Dendritic cell treated with granulocyte-macrophage colony-stimulating factor and Interleukin-4, amounts not matched to agents 40 ng/mL and 50 ng/mL, for 4 days (primary cell): ENCODE measurements around the gene CFAP100.

Experiments
- H3K27ac Mint-ChIP-seq: one replicate; pipeline ENCODE4 v1.8.0; 2022; ENCODE audit warnings: mild to moderate bottlenecking, mixed read lengths
- H3K27me3 Mint-ChIP-seq: one replicate; pipeline ENCODE4 v1.8.0; 2022; ENCODE audit warnings: mild to moderate bottlenecking, mixed read lengths
- H3K36me3 Mint-ChIP-seq: one replicate; pipeline ENCODE4 v1.8.0; 2022; ENCODE audit warnings: low read depth, mixed read lengths
- H3K4me1 Mint-ChIP-seq: one replicate; pipeline ENCODE4 v1.8.0; 2022; ENCODE audit warnings: low read depth, mixed read lengths
- H3K4me3 Mint-ChIP-seq: one replicate; pipeline ENCODE4 v1.8.0; 2022; ENCODE audit warnings: mild to moderate bottlenecking, moderate library complexity, mixed read lengths
- H3K9me3 Mint-ChIP-seq: one replicate; pipeline ENCODE4 v1.8.0; 2022; ENCODE audit warnings: mixed read lengths
- intact Hi-C: fragments of 100-400 bp; cut with micrococcal nuclease; formaldehyde crosslinking; loops from one replicate; pipeline ENCODE4 v1.15.0; 2022

The CFAP100 gene

DNA sequence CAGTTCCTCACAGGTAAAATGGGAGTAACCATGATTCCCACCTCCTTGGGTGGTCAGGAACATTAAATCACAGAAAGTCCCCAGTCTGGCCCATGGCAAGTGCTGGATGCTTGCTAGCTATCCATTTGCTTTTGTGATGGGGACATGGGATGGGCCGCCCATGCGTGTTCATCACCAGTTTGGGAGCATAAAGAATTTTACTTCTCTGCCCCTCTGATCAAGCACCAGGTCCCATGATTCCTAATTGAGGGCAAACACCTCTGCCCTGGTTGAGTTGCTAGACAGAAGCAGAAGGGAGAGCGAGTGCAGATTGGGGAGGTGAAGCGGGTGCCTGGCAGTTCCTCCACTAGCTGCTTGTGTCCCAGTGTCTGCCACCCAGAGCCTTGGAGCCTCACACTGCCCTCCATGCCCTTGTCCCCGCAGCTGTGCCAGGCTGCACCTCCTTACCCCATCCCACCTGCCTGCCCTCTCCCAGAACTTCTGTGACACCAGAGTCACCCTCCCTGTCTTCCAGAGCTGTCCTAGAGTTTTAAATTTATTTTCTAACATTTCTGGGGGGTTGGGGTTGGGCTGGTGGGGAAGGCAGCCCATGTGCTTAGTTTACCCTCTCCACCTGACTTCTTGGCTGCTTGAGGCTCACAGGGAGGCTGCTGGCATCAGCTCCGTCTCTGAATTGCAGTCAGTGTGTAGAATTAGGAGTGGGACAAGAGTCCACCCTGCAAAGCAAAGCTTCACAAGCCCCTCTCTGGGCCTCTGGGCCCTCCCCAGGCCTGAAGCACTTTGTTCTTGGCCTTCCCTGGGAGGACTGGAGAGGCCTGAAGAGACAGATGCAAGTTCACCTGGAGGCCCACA lies 18.4 kb downstream of the CFAP100 start:
- intact Hi-C loops = no loop called here
- Mint-ChIP-seq H3K4me3 (no peak overlapping the region), H3K9me3 (no peaks in the 10 kb centered on the region), H3K27me3 (peaks cover 73% of the 10 kb centered on the region), H3K27ac (no peak overlapping the region), H3K36me3 (no peaks in the 10 kb centered on the region), H3K4me1 (no peaks in the 10 kb centered on the region)

DNA sequence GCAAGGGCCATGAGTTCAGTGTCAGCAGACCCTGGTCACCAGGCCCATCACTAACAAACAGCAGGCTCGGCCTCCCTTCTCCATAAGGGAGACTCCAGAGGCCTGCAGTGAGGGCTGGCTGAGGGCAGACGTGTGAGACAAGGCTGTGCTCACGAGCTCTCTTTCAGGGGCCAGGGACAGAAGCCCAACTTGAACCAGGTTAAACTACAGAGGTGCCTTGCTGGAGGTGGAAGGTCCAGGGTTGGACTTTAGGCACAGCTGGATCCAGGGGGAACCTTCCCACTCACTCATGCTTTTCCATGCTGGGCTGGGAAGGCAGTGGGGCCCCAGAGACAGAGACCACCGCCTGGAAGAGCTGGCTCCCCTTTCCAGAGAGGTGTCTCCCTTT lies 19.0 kb downstream of the CFAP100 start:
- H3K27me3 Mint-ChIP-seq = peaks cover 73% of the 10 kb centered on the region
- H3K27ac Mint-ChIP-seq = no peak overlapping the region
- H3K9me3 Mint-ChIP-seq = no peaks in the 10 kb centered on the region
- H3K36me3 Mint-ChIP-seq = no peaks in the 10 kb centered on the region
- H3K4me1 Mint-ChIP-seq = no peaks in the 10 kb centered on the region
- intact Hi-C loops = no loop called here
- no peak overlapping the region for H3K4me3 Mint-ChIP-seq

DNA sequence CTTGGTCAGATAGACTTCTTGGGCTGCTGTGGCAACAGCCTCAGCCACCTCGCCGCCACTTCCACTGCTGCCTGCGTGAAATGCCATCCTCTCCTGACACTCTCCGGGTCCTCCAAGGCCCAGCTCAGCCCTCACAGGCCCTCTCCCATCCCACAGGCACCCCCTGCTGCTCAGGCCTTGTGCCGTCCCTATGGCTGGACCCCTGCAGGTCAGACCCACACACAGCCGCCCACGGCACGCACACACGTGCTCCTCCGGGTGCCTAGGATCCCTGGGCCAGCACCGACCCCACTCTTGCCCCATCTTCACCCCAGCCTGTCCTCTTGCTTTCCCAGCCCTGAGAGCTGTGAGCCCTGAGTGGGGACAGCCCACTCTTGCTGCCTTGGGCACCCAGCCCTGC lies 19.7 kb downstream of the CFAP100 start:
- no peaks in the 10 kb centered on the region for H3K36me3 Mint-ChIP-seq
- intact Hi-C loops = no loop called here

DNA sequence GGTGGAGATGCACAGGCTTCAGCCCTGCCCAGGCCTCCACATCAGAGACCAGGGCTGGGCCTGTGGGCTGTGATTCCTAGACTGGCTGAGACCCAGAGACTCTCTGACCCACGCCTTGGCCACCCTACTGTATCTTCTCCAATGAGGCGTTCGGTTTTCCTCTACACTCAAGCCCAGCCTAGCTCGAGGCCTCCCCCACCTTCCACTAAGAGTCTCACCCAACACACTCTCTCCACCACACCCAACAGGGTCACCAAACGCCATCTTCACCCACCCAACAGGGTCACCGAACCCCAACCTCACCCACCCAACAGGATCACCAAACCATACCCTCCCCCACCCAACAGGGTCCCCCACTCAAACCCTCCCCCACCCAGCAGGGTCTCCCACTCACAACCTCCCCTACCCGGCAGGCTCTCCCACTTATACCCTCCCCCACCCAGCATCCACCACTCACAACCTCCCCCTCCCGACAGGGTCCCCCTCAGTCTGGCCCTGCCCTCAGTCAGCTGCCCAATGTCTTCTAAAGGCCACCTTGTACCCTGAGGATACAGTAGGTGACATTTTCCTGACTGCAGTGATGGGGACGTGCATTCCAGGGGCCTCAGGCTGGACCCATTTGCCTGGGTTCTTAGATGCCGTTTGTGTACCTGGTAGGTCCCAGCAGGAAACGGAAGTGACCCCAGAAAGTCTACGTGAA lies 20.4 kb downstream of the CFAP100 start:
- no peaks in the 10 kb centered on the region for H3K4me1 Mint-ChIP-seq
- intact Hi-C loops = no loop called here
- no peak overlapping the region for H3K4me3 Mint-ChIP-seq
- H3K27ac Mint-ChIP-seq = no peak overlapping the region
- no peaks in the 10 kb centered on the region for H3K9me3 Mint-ChIP-seq
- no peaks in the 10 kb centered on the region for H3K36me3 Mint-ChIP-seq
- H3K27me3 Mint-ChIP-seq = peaks cover 67% of the 10 kb centered on the region

More for the DNA sequence above, 19.7 kb downstream of the CFAP100 start:
- Mint-ChIP-seq H3K27me3 (peaks cover 71% of the 10 kb centered on the region), H3K27ac (no peak overlapping the region), H3K4me1 (no peaks in the 10 kb centered on the region), H3K9me3 (no peaks in the 10 kb centered on the region), H3K4me3 (no peak overlapping the region)

DNA sequence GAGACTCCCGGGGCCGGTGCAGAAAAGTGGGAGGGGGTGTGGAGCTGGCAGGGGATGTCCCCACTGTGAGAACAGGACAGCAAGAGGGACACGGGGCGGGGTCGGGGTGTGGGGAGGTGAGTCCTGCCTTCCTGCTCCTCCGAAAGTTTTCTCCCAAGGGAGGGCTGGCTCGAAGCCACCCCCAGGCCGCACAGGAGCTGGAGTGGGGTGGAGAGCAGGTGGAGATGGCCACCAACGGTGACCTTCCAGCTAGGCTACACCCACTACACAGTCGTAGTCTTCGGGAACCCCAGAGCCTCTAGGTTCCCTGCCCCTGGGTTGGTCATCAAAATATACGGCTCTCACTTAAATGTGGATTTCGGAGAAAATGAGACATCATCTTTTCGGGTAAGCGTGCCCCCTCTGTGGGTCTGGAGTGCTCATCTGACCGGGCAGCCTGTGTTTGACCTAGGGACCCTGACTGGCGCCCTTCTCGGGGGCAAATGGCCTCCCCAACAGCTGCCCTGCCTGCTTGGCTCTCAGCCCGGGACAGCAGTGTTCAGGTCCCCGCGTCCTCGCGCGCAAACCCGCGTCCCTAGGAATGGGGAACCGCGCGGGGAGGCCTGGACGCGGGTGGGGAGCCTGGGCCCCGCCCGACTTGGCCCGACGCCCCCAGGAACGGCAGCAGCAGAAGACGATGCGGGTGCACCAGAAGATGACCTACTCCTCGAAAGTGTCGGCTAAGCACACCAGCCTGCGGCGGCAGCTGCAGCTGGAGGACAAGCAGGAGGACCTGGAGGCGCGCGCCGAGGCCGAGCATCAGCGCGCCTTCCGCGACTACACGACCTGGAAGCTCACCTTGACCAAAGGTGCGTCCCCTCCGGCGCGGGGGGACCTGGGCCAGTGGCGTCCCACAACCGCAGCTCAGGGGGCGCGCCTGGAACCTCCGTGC lies 21.2 kb downstream of the CFAP100 start:
- no peaks in the 10 kb centered on the region for H3K4me1 Mint-ChIP-seq
- peaks cover 60% of the 10 kb centered on the region for H3K27me3 Mint-ChIP-seq
- H3K4me3 Mint-ChIP-seq = no peak overlapping the region
- no peaks in the 10 kb centered on the region for H3K9me3 Mint-ChIP-seq
- H3K27ac Mint-ChIP-seq = no peak overlapping the region
- intact Hi-C loops = no loop called here
- H3K36me3 Mint-ChIP-seq = no peaks in the 10 kb centered on the region

DNA sequence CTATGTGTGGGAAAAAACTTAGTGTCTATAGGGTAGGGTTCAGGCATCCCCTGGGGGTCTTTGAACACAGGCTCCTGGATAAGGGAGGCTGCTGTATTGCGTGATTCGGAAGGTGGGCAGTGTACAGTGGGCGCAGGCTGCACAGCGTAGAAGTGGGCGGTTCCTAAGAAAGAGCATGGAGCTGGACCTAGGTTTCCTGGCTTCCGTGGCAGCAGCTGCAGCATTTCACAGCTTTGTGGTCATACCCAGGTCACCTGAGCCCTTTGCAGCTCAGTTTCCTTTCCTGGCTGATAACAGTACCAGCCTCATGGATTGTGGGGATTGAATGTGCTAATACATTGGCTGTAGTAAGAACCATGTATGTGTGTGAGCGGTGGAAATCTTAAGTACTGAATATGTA lies 22.2 kb downstream of the CFAP100 start:
- Mint-ChIP-seq H3K9me3 (no peaks in the 10 kb centered on the region), H3K36me3 (no peaks in the 10 kb centered on the region), H3K4me1 (no peaks in the 10 kb centered on the region)

DNA sequence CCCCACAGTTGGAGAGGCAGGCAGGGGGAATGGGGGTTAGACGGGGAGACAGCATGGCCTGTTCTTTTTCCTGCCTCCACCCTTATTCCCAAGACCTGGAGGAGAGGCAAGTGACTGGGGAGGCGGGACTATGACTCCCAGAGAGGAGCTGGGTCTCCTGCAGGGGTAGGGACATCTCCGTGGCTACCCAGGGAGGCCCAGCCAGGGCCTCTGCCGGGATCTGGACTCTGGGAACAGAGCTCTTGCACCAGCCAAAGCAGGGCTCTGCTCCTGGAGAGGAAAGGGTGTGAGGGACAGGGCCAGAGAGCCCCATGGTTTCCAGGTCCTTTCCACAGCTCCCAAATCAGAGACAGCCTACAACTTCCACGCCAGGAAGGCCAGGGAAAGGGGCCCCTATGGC lies 22.8 kb downstream of the CFAP100 start:
- Mint-ChIP-seq H3K27ac (no peak overlapping the region), H3K36me3 (no peaks in the 10 kb centered on the region), H3K9me3 (no peaks in the 10 kb centered on the region), H3K27me3 (peaks cover 48% of the 10 kb centered on the region), H3K4me1 (no peaks in the 10 kb centered on the region), H3K4me3 (no peak overlapping the region)
- intact Hi-C loops = no loop called here

More for the DNA sequence above, 22.2 kb downstream of the CFAP100 start:
- no peak overlapping the region for H3K4me3 Mint-ChIP-seq
- intact Hi-C loops = no loop called here
- peaks cover 51% of the 10 kb centered on the region for H3K27me3 Mint-ChIP-seq
- H3K27ac Mint-ChIP-seq = no peak overlapping the region

DNA sequence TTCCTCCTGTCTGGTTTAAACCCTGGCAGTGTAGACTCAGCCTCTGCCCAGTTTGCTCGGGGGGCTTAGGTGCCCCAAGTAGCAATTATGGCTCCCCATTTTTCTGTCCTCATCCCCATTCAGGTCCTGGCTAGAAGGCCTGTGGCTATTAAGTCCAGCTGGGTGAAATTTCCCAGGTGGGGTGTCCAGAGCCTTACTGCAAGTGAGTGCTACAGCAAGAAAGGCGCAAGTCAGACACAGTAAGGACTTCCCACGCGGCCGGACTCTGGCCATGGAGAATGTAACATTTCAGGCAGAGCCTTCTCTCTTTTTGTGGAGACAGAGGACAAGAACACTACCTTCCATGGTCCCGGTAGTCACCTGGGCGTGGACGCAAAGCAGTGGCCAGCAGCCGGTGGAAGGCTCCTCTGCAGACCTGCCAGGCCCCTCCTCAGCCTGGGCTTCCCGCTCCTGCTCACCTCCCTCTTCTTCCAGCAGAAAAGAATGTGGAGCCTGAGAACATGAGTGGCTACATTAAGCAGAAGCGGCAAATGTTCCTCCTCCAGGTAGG lies 23.3 kb downstream of the CFAP100 start:
- Mint-ChIP-seq H3K4me1 (no peaks in the 10 kb centered on the region), H3K36me3 (no peaks in the 10 kb centered on the region), H3K27ac (no peak overlapping the region), H3K4me3 (no peak overlapping the region), H3K9me3 (no peaks in the 10 kb centered on the region), H3K27me3 (peaks cover 44% of the 10 kb centered on the region)
- intact Hi-C loops = no loop called here

DNA sequence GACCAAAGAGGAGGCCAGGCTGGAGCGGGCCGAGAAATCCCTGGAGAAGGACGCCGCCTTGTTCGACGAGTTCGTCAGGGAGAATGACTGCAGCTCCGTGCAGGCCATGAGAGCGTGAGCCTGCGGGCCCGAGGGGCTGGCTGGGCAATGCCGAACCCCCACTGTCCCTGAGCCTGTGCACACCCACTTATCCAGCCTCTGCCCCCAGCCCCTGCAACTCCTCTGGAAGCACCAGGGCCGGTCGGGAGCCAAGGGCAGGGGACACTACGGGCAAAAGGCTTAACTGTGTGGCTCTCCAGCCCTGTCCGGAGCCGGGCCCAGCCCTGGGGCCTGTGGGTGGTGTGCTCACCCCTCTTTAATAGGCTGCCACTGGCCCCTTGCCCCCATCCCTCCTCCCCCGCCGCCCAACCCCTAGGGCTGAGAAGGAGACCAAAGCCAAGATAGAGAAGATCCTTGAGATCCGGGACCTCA lies 24.0 kb downstream of the CFAP100 start:
- H3K27me3 Mint-ChIP-seq = peaks cover 42% of the 10 kb centered on the region
- H3K4me1 Mint-ChIP-seq = no peaks in the 10 kb centered on the region
- no peak overlapping the region for H3K4me3 Mint-ChIP-seq
- no peak overlapping the region for H3K27ac Mint-ChIP-seq
- H3K9me3 Mint-ChIP-seq = no peaks in the 10 kb centered on the region
- no peaks in the 10 kb centered on the region for H3K36me3 Mint-ChIP-seq
- intact Hi-C loops = no loop called here

DNA sequence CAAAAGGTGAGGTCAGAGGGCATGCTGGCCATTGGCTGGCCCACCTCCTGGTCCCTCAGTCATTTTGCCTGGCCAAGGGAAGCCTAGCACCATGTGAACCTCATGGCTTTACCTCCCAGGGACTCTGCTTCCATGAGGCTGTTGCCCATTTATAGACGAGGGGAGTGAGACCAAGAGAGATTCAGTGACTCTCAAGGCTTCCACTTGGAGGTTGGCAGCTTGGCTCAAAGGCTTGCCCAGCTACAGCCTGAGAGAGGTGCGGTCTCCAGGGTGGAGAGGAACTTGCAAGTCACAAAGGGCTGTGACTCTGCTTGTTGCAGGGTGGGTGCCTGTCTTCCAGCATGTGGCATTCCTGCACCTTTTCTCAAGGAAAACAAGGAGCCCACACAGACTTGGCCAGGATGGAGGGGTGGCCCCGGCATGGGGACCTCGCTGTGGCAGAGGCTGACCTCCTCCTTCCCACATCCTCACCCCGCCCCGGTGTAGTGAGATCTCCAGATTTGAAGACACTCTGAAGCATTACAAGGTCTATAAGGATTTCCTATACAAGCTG lies 24.5 kb downstream of the CFAP100 start:
- Mint-ChIP-seq H3K4me3 (no peak overlapping the region), H3K36me3 (no peaks in the 10 kb centered on the region), H3K4me1 (no peaks in the 10 kb centered on the region), H3K9me3 (no peaks in the 10 kb centered on the region), H3K27me3 (peaks cover 41% of the 10 kb centered on the region), H3K27ac (no peak overlapping the region)
- intact Hi-C loops = no loop called here

DNA sequence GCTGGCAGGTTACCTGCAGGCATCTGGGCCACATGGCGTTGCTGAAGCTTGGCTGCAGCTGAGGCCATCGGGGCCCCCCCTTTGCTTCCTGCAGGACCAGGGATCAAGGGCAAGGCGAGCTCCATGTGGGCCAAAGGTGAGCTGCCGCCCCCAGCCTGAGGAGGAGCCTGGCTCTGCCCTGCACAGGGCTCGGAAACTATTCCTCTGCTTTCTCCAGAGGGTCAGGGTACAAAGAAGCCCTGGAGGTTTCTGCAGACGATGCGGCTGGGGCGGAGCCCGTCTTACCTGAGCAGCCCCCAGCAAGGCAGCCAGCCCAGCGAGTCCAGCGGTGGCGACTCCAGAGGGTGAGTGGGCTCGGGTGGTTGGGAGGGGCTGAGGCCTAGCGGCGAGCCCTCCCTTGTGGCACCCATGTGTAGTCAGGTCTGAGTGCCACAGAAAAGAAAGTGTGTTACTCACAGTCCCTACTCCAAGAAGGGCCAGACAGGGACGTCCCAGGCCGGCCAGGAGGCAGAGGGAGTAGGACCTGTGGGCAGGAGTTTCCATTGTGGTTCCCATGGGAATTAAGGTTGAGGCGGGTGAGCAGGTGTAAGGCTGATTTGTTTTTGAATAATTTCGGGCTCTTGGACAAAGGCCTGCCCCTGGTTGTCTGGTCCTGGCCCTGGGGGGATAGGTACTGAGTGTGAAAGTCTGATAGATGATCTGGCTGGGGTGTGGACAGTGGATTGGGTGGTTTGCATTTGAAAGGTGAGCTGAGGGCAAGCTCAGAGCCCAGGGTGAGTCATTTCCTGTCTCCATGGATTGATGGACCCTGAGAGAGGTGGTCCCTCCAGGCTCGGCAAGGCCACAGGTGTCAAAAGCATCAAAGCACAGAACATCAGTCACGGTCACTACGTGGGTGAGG lies 25.4 kb downstream of the CFAP100 start:
- Mint-ChIP-seq H3K27me3 (peaks cover 33% of the 10 kb centered on the region), H3K36me3 (no peaks in the 10 kb centered on the region), H3K4me3 (no peak overlapping the region), H3K4me1 (no peaks in the 10 kb centered on the region), H3K27ac (no peak overlapping the region), H3K9me3 (no peaks in the 10 kb centered on the region)
- intact Hi-C loops = no loop called here

DNA sequence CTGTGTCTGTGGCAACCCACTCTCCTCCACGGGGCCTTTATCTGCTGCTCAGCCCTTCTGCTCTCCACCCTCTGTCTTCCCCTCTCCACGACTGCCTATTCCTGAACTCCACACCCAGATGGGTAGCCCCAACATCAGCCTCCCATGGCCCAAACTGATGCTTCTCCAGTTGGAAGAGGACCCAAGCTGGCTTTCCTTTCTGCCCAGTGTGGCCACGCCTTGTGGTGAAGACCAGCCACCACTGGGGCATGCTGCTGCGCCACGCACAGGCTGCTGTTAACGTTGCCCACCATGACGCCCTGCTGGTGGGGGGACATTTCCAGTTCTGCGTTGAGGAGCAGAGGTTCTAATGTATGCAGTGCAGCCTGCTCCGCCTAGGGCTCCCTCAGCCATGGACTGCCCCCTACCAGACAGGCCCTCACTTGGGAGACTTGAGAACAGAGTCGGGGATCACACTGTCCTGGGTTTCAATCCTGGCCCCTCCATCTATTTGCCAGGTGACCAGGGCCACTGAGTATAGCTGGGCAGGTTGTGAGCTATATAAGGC lies 26.9 kb downstream of the CFAP100 start:
- no peak overlapping the region for H3K27ac Mint-ChIP-seq
- intact Hi-C loops = no loop called here
- peaks cover 9% of the 10 kb centered on the region for H3K9me3 Mint-ChIP-seq

More for the DNA sequence above, 26.9 kb downstream of the CFAP100 start:
- no peaks in the 10 kb centered on the region for H3K36me3 Mint-ChIP-seq
- H3K27me3 Mint-ChIP-seq = peaks cover 19% of the 10 kb centered on the region
- H3K4me3 Mint-ChIP-seq = no peak overlapping the region
- no peaks in the 10 kb centered on the region for H3K4me1 Mint-ChIP-seq
